Fibroblast of lung (primary cell): ENCODE measurements around the gene SORD. TPM values are rescaled to one million over a fixed set of nuclear protein-coding genes. Genes with fewer than 3 reads are reported as not detected.
"Not testable (repeated sequence)": the region's sequence is repeated elsewhere in the genome, so short reads cannot be mapped to it uniquely, and the experiment has no call there.

ENCODE experiments used
- DNase-seq, 2 donors: peaks; one replicate each; pipeline versions ENCODE4 v3.0.0 to v3.0.0-alpha.2; 2010; ENCODE audit warnings: low read depth in 2 of 2
- H2AFZ ChIP-seq: 2 replicates; pipeline ENCODE4 v1.5.1; 2012; ENCODE audit warnings: low read length, control low read depth, inconsistent platforms
- H3K27ac ChIP-seq: 2 replicates; pipeline ENCODE4 v1.5.1; 2011; ENCODE audit warnings: low read length, control low read depth; ENCODE audit not compliant: insufficient read depth
- H3K27me3 ChIP-seq: 2 replicates; pipeline ENCODE4 v1.5.1; 2011; ENCODE audit warnings: mild to moderate bottlenecking, low read length; ENCODE audit not compliant: control insufficient read depth, insufficient read depth
- H3K36me3 ChIP-seq: 2 replicates; pipeline ENCODE4 v1.5.1; 2011; ENCODE audit warnings: low read length; ENCODE audit not compliant: control insufficient read depth, insufficient read depth
- H3K4me1 ChIP-seq: 2 replicates; pipeline ENCODE4 v1.5.1; 2011; ENCODE audit warnings: low read length; ENCODE audit not compliant: control insufficient read depth, insufficient read depth; ENCODE audit errors: extremely low read depth
- H3K4me2 ChIP-seq: 2 replicates; pipeline ENCODE4 v1.5.1; 2011; ENCODE audit warnings: low read length, control low read depth; ENCODE audit not compliant: insufficient read depth; ENCODE audit errors: extremely low read depth
- H3K4me3 ChIP-seq, 4 experiments: fragments of 200-600 bp in 1 of 4; sonication (generic) in 1 of 4; replicated peaks in 1 of 4; 2 replicates each; pipeline ENCODE4 v1.5.1; 2011 to 2016; ENCODE audit warnings: low read length in 4 of 4, low read depth in 3 of 4, mild to moderate bottlenecking in 3 of 4, control low read depth in 2 of 4, inconsistent platforms in 1 of 4, mixed read lengths in 1 of 4; ENCODE audit not compliant: insufficient read depth in 1 of 4; ENCODE audit errors: control extremely low read depth in 1 of 4
- H3K79me2 ChIP-seq: 2 replicates; pipeline ENCODE4 v1.5.1; 2012; ENCODE audit warnings: mild to moderate bottlenecking, low read length, inconsistent platforms; ENCODE audit not compliant: control insufficient read depth, insufficient read depth
- H3K9ac ChIP-seq: 2 replicates; pipeline ENCODE4 v1.5.1; 2011; ENCODE audit warnings: mild to moderate bottlenecking, low read length, control low read depth; ENCODE audit not compliant: insufficient read depth
- H3K9me3 ChIP-seq: 2 replicates; pipeline ENCODE4 v1.5.1; 2012; ENCODE audit warnings: low read depth, low read length; ENCODE audit not compliant: control insufficient read depth, insufficient read depth
- H4K20me1 ChIP-seq: 2 replicates; pipeline ENCODE4 v1.5.1; 2011; ENCODE audit warnings: low read length; ENCODE audit not compliant: control insufficient read depth, insufficient read depth; ENCODE audit errors: extremely low read depth
- CTCF ChIP-seq, 2 donors: IDR thresholded peaks in 1 of 2; conservative IDR thresholded peaks in 1 of 2; 1 replicate in 1 of 2; 2 replicates in 1 of 2; pipeline ENCODE4 v1.5.1; 2011 to 2012; ENCODE audit warnings: low read length in 2 of 2, control low read depth in 1 of 2, inconsistent platforms in 1 of 2, low read depth in 1 of 2, mild to moderate bottlenecking in 1 of 2
- EZH2 ChIP-seq: IDR thresholded peaks from 2 replicates; pipeline ENCODE4 v1.5.1; 2012; ENCODE audit warnings: low read length, control low read depth, mild to moderate bottlenecking; ENCODE audit errors: missing control alignments
- polyA plus RNA-seq, 2 donors: library from polyadenylated mRNA; depleted of rRNA in 1 of 2; stranded (reverse) in 1 of 2; unstranded in 1 of 2; fragments of >200 nt; gene quantifications; 2 replicates each; pipeline ENCODE4 v1.2.1, GENCODE V29; 2011 to 2012; ENCODE audit warnings: missing spikeins in 1 of 2
- total RNA-seq: library from RNA; depleted of rRNA; stranded (reverse); fragments of >200 nt; gene quantifications from 2 replicates; pipeline ENCODE4 v1.2.1, GENCODE V29; 2014

The SORD gene
- total and polyA plus RNA-seq, 2 donors (not counting 1 experiment from before 2014, with no cell fraction given) = 8.9 to 13.0 TPM

GRCh38 chr15:45026651-45027190 is 3.7 kb downstream of the SORD start:
- Histone ChIP-seq H3K4me2 (no peak overlapping the region), H3K4me1 (peaks cover 2% of the 10 kb centered on the region)

GRCh38 chr15:45027220-45027619 is 4.2 kb downstream of the SORD start:
- Histone ChIP-seq H2AFZ (no peak overlapping the region), H3K4me1 (peaks cover 2% of the 10 kb centered on the region), H3K27me3 (no peaks in the 10 kb centered on the region), H3K4me3 (no peak overlapping the region), H4K20me1 (no peaks in the 10 kb centered on the region), H3K9ac (no peak overlapping the region), H3K27ac (no peak overlapping the region), H3K4me2 (no peak overlapping the region), H3K9me3 (no peaks in the 10 kb centered on the region), H3K36me3 (no peaks in the 10 kb centered on the region), H3K79me2 (no peaks in the 10 kb centered on the region)
- TF ChIP-seq CTCF (conservative IDR thresholded peaks at IDR 0.05 in 1 of 2, IDR thresholded peaks at IDR 0.05 in 1 of 2; ENCODE audit: low read depth in 1 of 2, low read length in 2 of 2) (no peak), EZH2 (no peak)
- DNase-seq = peak in 1 of 2 donors; percentile 4

More at GRCh38 chr15:45026651-45027190, 3.7 kb downstream of the SORD start:
- Histone ChIP-seq H3K36me3 (no peaks in the 10 kb centered on the region), H3K27me3 (no peaks in the 10 kb centered on the region), H3K4me3 (no peak overlapping the region), H2AFZ (no peak overlapping the region), H3K27ac (no peak overlapping the region), H3K79me2 (no peaks in the 10 kb centered on the region), H3K9ac (no peak overlapping the region), H3K9me3 (no peaks in the 10 kb centered on the region), H4K20me1 (no peaks in the 10 kb centered on the region)
- DNase-seq = no peak
- TF ChIP-seq EZH2 = no peak
- TF ChIP-seq CTCF (conservative IDR thresholded peaks at IDR 0.05 in 1 of 2, IDR thresholded peaks at IDR 0.05 in 1 of 2; ENCODE audit: low read depth in 1 of 2, low read length in 2 of 2) = no peak

- H3K4me2 ChIP-seq = no peak overlapping the region
- no peaks in the 10 kb centered on the region for H3K79me2 ChIP-seq
- no peak overlapping the region for H3K27ac ChIP-seq
- H4K20me1 ChIP-seq = no peaks in the 10 kb centered on the region
- H2AFZ ChIP-seq = no peak overlapping the region
- no peak for DNase-seq
- H3K4me1 ChIP-seq = no peaks in the 10 kb centered on the region
- H3K36me3 ChIP-seq = no peaks in the 10 kb centered on the region
- no peak for TF ChIP-seq EZH2
- no peak for TF ChIP-seq CTCF (conservative IDR thresholded peaks at IDR 0.05 in 1 of 2, IDR thresholded peaks at IDR 0.05 in 1 of 2; ENCODE audit: low read depth in 1 of 2, low read length in 2 of 2)
- H3K4me3 ChIP-seq = no peak overlapping the region
- H3K9me3 ChIP-seq = no peaks in the 10 kb centered on the region
- no peaks in the 10 kb centered on the region for H3K27me3 ChIP-seq
- no peak overlapping the region for H3K9ac ChIP-seq
These were observed 7.7 kb downstream of the SORD start for GRCh38 chr15:45030743-45031142.

GRCh38 chr15:45031522-45032028 is 8.6 kb downstream of the SORD start:
- not testable (repeated sequence) for H3K4me1 ChIP-seq, H3K4me2 ChIP-seq, H3K36me3 ChIP-seq, H2AFZ ChIP-seq, H3K9me3 ChIP-seq, H3K9ac ChIP-seq, DNase-seq, H4K20me1 ChIP-seq, H3K27ac ChIP-seq, H3K4me3 ChIP-seq, H3K79me2 ChIP-seq, H3K27me3 ChIP-seq

- H3K9ac ChIP-seq, DNase-seq, H3K4me2 ChIP-seq, H3K9me3 ChIP-seq, H3K27ac ChIP-seq, H2AFZ ChIP-seq, H3K36me3 ChIP-seq, H3K4me3 ChIP-seq, H3K4me1 ChIP-seq, H3K79me2 ChIP-seq, H4K20me1 ChIP-seq, H3K27me3 ChIP-seq: not testable (repeated sequence)
These were observed 9.5 kb downstream of the SORD start for GRCh38 chr15:45032501-45032900.
